ENCODE results near the gene IRAK4. TPM values are rescaled to one million over a fixed set of nuclear protein-coding genes. Genes with fewer than 3 reads are reported as not detected.
A peak's percentile ranks its signal among the peaks of the same experiment; 100 is the strongest.

Gene IRAK4
- total RNA-seq, 6 experiments from 2014 or later: 6.5 to 16.0 (median 9.3) TPM

DNA sequence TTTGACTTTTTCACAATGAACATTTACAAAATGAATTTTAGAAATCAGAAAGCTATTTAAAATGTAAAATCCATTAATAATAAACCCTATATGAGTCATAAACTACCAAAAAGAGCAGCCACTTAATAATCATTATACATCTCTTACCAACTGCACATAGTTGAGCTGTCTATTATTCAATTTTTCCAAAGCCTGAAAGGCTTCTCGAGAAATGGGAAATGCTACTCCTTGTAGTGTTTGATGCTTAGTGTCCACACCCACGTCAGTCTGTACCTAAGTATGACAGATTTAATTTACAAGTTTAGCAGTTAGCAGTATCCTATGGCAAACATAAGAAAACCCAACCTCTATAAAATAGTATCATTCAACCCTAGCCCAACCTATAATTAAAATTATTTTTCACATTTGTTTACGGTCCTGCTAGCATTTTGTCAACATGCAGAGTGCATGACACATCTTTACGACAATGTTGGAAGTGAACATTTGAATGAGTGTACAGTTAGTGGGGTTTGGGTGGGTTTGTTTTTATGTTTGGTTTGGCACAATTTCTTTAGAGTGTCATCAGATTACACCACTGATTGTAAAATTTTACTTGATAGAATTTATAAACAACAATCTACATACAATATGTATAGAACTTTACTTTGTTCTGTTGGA, 38.9 kb downstream of the IRAK4 start:
- peaks cover 4 to 73% (median 28%) of the 10 kb centered on the region in 4 donors for H3K36me3 ChIP-seq
- 96% methylated on average over 4 of the region's 4 CpGs for whole genome bisulfite sequencing (ENCODE audit: insufficient coverage, low coverage, low lambda C conversion rate, missing lambda C conversion rate)
- intact Hi-C loops (cut with DNase I): no loop called here
- H3K27me3 ChIP-seq: no peaks in the 10 kb centered on the region
- H3K27ac ChIP-seq: no peak overlapping the region
- no peak for TF ChIP-seq POLR2A (IDR thresholded peaks at IDR 0.05)
- TF ChIP-seq, protein P1, sequence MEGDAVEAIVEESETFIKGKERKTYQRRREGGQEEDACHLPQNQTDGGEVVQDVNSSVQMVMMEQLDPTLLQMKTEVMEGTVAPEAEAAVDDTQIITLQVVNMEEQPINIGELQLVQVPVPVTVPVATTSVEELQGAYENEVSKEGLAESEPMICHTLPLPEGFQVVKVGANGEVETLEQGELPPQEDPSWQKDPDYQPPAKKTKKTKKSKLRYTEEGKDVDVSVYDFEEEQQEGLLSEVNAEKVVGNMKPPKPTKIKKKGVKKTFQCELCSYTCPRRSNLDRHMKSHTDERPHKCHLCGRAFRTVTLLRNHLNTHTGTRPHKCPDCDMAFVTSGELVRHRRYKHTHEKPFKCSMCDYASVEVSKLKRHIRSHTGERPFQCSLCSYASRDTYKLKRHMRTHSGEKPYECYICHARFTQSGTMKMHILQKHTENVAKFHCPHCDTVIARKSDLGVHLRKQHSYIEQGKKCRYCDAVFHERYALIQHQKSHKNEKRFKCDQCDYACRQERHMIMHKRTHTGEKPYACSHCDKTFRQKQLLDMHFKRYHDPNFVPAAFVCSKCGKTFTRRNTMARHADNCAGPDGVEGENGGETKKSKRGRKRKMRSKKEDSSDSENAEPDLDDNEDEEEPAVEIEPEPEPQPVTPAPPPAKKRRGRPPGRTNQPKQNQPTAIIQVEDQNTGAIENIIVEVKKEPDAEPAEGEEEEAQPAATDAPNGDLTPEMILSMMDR (IDR thresholded peaks at IDR 0.05): peak in 1 of 4 donors; percentile 4
- no peak for DNase-seq
- H3K4me1 ChIP-seq: peaks cover 0 to 6% (median 0%) of the 10 kb centered on the region in 4 donors
- no peak overlapping the region for H3K4me3 ChIP-seq
- H3K9me3 ChIP-seq: no peaks in the 10 kb centered on the region
- ATAC-seq: no peak

DNA sequence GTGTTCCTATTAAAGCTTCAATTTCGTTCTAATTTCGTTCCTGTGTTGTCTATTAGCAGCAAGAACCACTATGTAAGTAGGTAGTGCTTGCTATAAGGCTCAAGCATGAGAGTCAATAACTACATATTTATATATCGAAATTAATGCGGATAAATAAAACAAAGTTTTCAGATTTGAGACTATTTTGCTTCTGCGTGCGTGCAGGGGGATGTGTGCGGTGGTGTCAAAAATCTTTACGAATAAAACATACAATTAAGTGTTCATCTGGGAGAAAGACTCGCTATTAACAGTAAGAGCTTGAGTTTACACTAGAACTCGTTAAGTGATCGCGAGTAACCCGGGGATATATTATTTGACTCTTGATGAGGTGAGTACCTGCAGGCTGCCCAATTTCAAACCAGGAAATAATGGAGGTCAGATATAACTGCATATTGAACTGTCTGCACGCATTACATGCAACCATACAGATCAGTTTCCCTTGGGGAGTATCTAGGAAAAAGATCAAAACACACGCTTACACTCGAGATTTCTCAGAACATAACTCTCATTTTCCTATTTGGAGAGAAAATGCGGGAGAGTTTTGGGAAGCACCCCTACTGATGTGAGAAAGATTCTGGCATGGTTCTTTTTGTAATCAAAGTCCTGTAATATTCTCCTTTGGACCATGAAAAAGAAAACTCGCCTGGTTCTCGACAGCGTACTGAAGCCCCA, 46.6 kb downstream of the IRAK4 start:
- Histone ChIP-seq H3K27me3 (no peaks in the 10 kb centered on the region), H3K27ac (peak overlapping the region; percentile 90 to 96 (median 95)), H3K36me3 (peaks cover 0 to 27% (median 3%) of the 10 kb centered on the region in 4 donors), H3K4me1 (peaks cover 0 to 16% (median 3%) of the 10 kb centered on the region in 4 donors), H3K4me3 (peak overlapping the region; percentile 84 to 91 (median 84)), H3K9me3 (no peaks in the 10 kb centered on the region)
- ATAC-seq (peak in 3 of 4 donors; percentile 2 to 29 (median 10)), DNase-seq (no peak)
- TF ChIP-seq, protein P1 (IDR thresholded peaks at IDR 0.05): no peak
- TF ChIP-seq POLR2A (IDR thresholded peaks at IDR 0.05): no peak
- intact Hi-C loops (cut with DNase I): no loop called here
- 4% methylated on average over 20 of the region's 20 CpGs for WGBS (ENCODE audit: insufficient coverage, low coverage, low lambda C conversion rate, missing lambda C conversion rate)

DNA sequence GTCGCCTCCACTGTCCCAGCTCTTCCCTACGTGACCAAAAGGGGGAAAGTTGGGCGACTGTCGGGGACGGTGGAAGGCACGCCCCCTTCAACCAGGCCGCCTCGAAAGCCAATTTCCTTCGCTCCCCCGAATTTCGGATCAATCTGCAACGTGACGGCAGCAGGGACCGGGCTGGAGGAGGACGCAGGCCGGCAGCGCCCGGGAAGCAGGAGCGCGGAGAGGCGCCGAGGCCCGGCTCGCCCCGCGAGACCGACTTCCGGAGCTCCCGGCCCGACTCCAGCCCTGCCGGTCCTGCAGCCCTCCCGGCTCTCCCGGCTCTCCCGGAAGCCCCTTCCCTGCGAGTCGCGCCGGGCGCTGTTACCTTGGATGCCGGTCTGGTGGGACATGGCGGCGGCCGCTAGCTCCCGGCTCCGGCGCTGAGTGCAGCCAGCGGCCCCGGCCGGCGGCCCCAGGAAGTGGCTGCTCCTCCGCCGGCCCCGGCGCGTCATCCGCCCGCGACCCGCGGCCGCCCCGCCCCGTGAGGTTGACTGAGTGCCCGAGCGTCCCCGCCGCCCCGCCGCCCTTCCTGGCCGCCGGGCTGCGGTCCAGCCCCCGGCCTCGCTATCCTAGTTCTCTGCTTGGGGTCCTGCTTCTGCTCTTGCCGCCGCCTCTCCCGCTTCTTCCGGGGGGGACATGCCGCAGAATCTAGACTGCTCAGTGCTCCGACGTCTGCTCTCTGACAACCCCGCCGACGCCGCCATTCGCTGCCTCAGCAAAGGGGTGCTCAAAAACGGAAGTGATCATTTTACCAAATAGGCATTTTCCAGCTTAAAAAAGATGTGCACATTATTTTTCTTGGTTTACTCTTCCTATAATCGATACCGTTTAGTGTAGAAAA, 47.3 kb downstream of the IRAK4 start, which contains the start of gene TWF1:
TSS of gene TWF1 (minus strand) at position 458 of the 877 bp plus-strand sequence. CDS start at position 386, 72 bp downstream.
- ATAC-seq: peak; percentile 98 to 99 (median 98)
- no peaks in the 10 kb centered on the region for H3K27me3 ChIP-seq
- H3K4me1 ChIP-seq: peaks cover 0 to 16% (median 3%) of the 10 kb centered on the region in 4 donors
- no peaks in the 10 kb centered on the region for H3K9me3 ChIP-seq
- TF ChIP-seq, protein P1 (IDR thresholded peaks at IDR 0.05): peak in 3 of 4 donors; percentile 8 to 27 (median 17)
- peak; percentile 92 for TF ChIP-seq POLR2A (IDR thresholded peaks at IDR 0.05)
- peaks cover 0 to 19% (median 0%) of the 10 kb centered on the region in 4 donors for H3K36me3 ChIP-seq
- 1% methylated on average over 18 of the region's 89 CpGs for WGBS (ENCODE audit: insufficient coverage, low coverage, low lambda C conversion rate, missing lambda C conversion rate)
- peak; percentile 90 to 92 (median 91) for DNase-seq
- intact Hi-C loops (cut with DNase I): no loop called here
- peak within 1 kb of the TSS; percentile 84 to 91 (median 84) for H3K4me3 ChIP-seq
- H3K27ac ChIP-seq: peak within 1 kb of the TSS; percentile 90 to 96 (median 95)

DNA sequence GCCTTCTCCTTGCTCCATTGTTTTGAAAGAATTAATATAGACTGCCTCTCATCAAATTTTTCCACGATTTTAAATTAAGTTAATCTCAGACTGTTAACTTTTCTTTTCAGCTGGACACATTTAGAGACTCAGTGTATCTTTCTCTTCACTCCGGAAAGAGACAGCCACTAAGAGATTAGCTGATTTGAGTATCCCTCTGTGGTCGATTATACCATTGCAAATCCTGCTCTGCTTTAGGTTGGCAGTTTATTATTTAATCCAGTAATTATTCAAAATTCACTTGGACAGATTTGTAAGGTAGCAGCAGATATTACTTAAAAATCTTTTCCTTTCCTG, 48.0 kb downstream of the IRAK4 start:
- no peak for ATAC-seq
- peak overlapping the region; percentile 90 to 96 (median 95) for H3K27ac ChIP-seq
- 1% methylated on average over 3 of the region's 3 CpGs for WGBS (ENCODE audit: insufficient coverage, low coverage, low lambda C conversion rate, missing lambda C conversion rate)
- no peak for DNase-seq
- peak overlapping the region; percentile 84 to 91 (median 84) for H3K4me3 ChIP-seq
- peaks cover 0 to 13% (median 0%) of the 10 kb centered on the region in 4 donors for H3K36me3 ChIP-seq
- TF ChIP-seq, protein P1 (IDR thresholded peaks at IDR 0.05): no peak
- no peak for TF ChIP-seq POLR2A (IDR thresholded peaks at IDR 0.05)
- intact Hi-C loops (cut with DNase I): no loop called here
- no peaks in the 10 kb centered on the region for H3K27me3 ChIP-seq
- H3K9me3 ChIP-seq: no peaks in the 10 kb centered on the region
- H3K4me1 ChIP-seq: peaks cover 0 to 16% (median 3%) of the 10 kb centered on the region in 4 donors

Data from right lobe of liver (tissue), 6 donors.